K562 (cell line): ENCODE data around the gene ZNF318. TPM values are rescaled to one million over a fixed set of nuclear protein-coding genes. Genes with fewer than 3 reads are reported as not detected.

Source experiments
- ATAC-seq: fragments of 200-7000 bp; cut with Tn5 transposase; 3 replicates; pipeline ENCODE4 v1.9.1; 2020; ENCODE audit warnings: moderate library complexity
- BruUV-seq: library from RNA; stranded (reverse); fragments of 400-500 nt; replicated peaks from 2 replicates; lab custom pipeline; 2021; lab: Mats Ljungman, UMichigan
- CTCF ChIA-PET: fragments of 300-600 bp; formaldehyde crosslinking; extraction: SDS; loops from one replicate; lab custom pipeline; 2021; ENCODE audit warnings: low intra/inter-chr PET ratio; lab: Yijun Ruan, JAX
- POLR2A ChIA-PET: fragments of 300-600, 350-650 bp; sonication (Branson Sonifier 250); formaldehyde crosslinking; extraction: SDS; loops from one replicate; lab custom pipeline; 2021; ENCODE audit warnings: antibody characterized with exemption, inconsistent platforms; lab: Yijun Ruan, JAX
- DNase-seq, 4 experiments: peaks; one replicate each; pipeline versions ENCODE4 v3.0.0 to v3.0.0-alpha.2; 2011 to 2018; ENCODE audit warnings: low spot score in 3 of 4, mixed read lengths in 3 of 4; ENCODE audit errors: extremely low read depth in 1 of 4
- FAIRE-seq: peaks from 2 replicates; lab custom pipeline; 2011; peaks lifted over from hg19 to GRCh38; lab: Jason Lieb, UNC
- H2AFZ ChIP-seq: 2 replicates; pipeline ENCODE4 v1.6.0; 2011; ENCODE audit warnings: low read depth, low read length, control low read depth, inconsistent platforms
- H3K27ac ChIP-seq: fragments of 200-600 bp; 3 replicates; pipeline ENCODE4 v1.8.0; 2011; ENCODE audit warnings: low read depth, mild to moderate bottlenecking, control low read depth, inconsistent platforms, low read length, moderate library complexity, mixed read lengths; ENCODE audit errors: extremely low read depth
- H3K27me3 ChIP-seq, 2 experiments: fragments of 300-600 bp in 1 of 2; 2 replicates in 1 of 2; 3 replicates in 1 of 2; pipeline versions ENCODE4 v1.6.0 to v1.8.0; 2011; ENCODE audit warnings: inconsistent platforms in 2 of 2, low read length in 2 of 2, mild to moderate bottlenecking in 1 of 2, mixed read lengths in 1 of 2, moderate library complexity in 1 of 2; ENCODE audit not compliant: control insufficient read depth in 2 of 2, insufficient read depth in 2 of 2
- H3K36me3 ChIP-seq: fragments of 300-600 bp; 3 replicates; pipeline ENCODE4 v1.8.0; 2011; ENCODE audit warnings: mild to moderate bottlenecking, low read length, inconsistent platforms; ENCODE audit not compliant: control insufficient read depth, insufficient read depth
- H3K4me1 ChIP-seq, 2 experiments: fragments of 200-600 bp in 1 of 2; replicated peaks in 1 of 2; 2 replicates in 1 of 2; 3 replicates in 1 of 2; pipeline versions ENCODE4 v1.5.1 to v1.8.0; 2011; ENCODE audit warnings: inconsistent platforms in 2 of 2, low read length in 2 of 2, mild to moderate bottlenecking in 1 of 2, mixed read lengths in 1 of 2, moderate library complexity in 1 of 2; ENCODE audit not compliant: control insufficient read depth in 2 of 2, insufficient read depth in 2 of 2
- H3K4me2 ChIP-seq: 2 replicates; pipeline ENCODE4 v1.6.1; 2011; ENCODE audit warnings: low read length, control low read depth, inconsistent platforms, mixed read lengths; ENCODE audit not compliant: insufficient read depth
- H3K4me3 ChIP-seq: fragments of 200-600 bp; sonication (generic), shearing (Covaris generic); 2 replicates; pipeline ENCODE4 v1.5.1; 2016; ENCODE audit warnings: control low read depth, inconsistent platforms
- H3K79me2 ChIP-seq: fragments of 200-600 bp; 3 replicates; pipeline ENCODE4 v1.8.0; 2011; ENCODE audit warnings: low read length, inconsistent platforms; ENCODE audit not compliant: control insufficient read depth, insufficient read depth
- H3K9ac ChIP-seq, 2 experiments: 2 replicates each; pipeline versions ENCODE4 v1.6.0 to v1.6.1; 2011; ENCODE audit warnings: low read depth in 2 of 2, low read length in 2 of 2, control low read depth in 1 of 2, inconsistent platforms in 1 of 2, mild to moderate bottlenecking in 1 of 2, mixed read lengths in 1 of 2; ENCODE audit not compliant: insufficient read depth in 1 of 2
- H3K9me1 ChIP-seq: one replicate; pipeline ENCODE4 v1.6.0; 2011; ENCODE audit warnings: inconsistent platforms, mild to moderate bottlenecking, low read length, moderate library complexity; ENCODE audit not compliant: control insufficient read depth, insufficient read depth
- H3K9me3 ChIP-seq: replicated peaks from 2 replicates; pipeline ENCODE4 v1.5.1; 2011; ENCODE audit warnings: low read depth, low read length, inconsistent platforms; ENCODE audit not compliant: control insufficient read depth, insufficient read depth
- H4K20me1 ChIP-seq: replicated peaks from 2 replicates; pipeline ENCODE4 v1.6.1; 2011; ENCODE audit warnings: low read length, inconsistent platforms, mixed read lengths; ENCODE audit not compliant: control insufficient read depth, insufficient read depth
- HMG20A ChIP-seq: fragments of 450-650 bp; formaldehyde crosslinking; conservative IDR thresholded peaks from 2 replicates; pipeline ENCODE4 v1.4.0; 2020; ENCODE audit warnings: mild to moderate bottlenecking, mixed read lengths
- SLC30A9 ChIP-seq: fragments of 250-450 bp; sonication (Bioruptor Pico); IDR thresholded peaks from 2 replicates; pipeline ENCODE4 v1.8.0; 2022; ENCODE audit warnings: mild to moderate bottlenecking, moderate library complexity
- SMARCA4 ChIP-seq: fragments of 450-650 bp; IDR thresholded peaks from 2 replicates; pipeline ENCODE4 v1.6.1; 2016
- ZFX ChIP-seq: sonication (generic); formaldehyde crosslinking; IDR thresholded peaks from 2 replicates; pipeline ENCODE4 v1.8.0; 2022; ENCODE audit warnings: mild to moderate bottlenecking, missing genetic modification reagents, moderate library complexity
- ZNF165 ChIP-seq: fragments of 250-450 bp; sonication (Bioruptor Pico); IDR thresholded peaks from 2 replicates; pipeline ENCODE4 v1.4.0; 2020; ENCODE audit warnings: borderline replicate concordance
- ZNF696 ChIP-seq: fragments of 250-450 bp; sonication (Bioruptor Pico); conservative IDR thresholded peaks from 2 replicates; pipeline ENCODE4 v1.4.0; 2020; ENCODE audit warnings: mild to moderate bottlenecking, moderate library complexity
- in situ Hi-C: fragments of 300-500 bp; cut with MboI; formaldehyde crosslinking; loops from 4 replicates; pipeline ENCODE4 v1.15.0; 2018; ENCODE audit warnings: inconsistent platforms, mixed read lengths
- intact Hi-C: fragments of 100-400 bp; cut with micrococcal nuclease; formaldehyde crosslinking; loops from 2 replicates; pipeline ENCODE4 v1.14.2; 2022
- polyA plus RNA-seq, 8 experiments: library from polyadenylated mRNA; depleted of rRNA in 4 of 8; stranded (reverse) in 5 of 8; unstranded in 3 of 8; fragments of >200 nt; fragmentation: Nextera tagmentation in 2 of 8; fragmentation: Illumina TruSeq in 1 of 8; extraction: Ambion mirVana in 2 of 8; extraction: Trizol in 1 of 8; gene quantifications; 2 replicates each; pipeline versions ENCODE4 v1.2.1 to v1.2.3, GENCODE V29; 2011 to 2014; ENCODE audit warnings: inconsistent platforms in 1 of 8, missing spikeins in 1 of 8
- total RNA-seq, 7 experiments: library from RNA; depleted of rRNA in 6 of 7; stranded (reverse); fragments of >200 nt in 6 of 7; fragmentation: Illumina TruSeq in 2 of 7; extraction: Trizol in 2 of 7; gene quantifications; 2 replicates each; pipeline versions ENCODE4 v1.2.1 to v1.2.3, GENCODE V29; 2011 to 2021; ENCODE audit warnings: low replicate concordance in 1 of 7
- TF ChIP-seq, protein P1 (sequence below): IDR thresholded peaks from 2 replicates; pipeline ENCODE4 v1.6.1; 2016; ENCODE audit warnings: missing genetic modification characterization, missing compliant biosample characterization
- TF ChIP-seq, protein P2 (sequence below), 3 experiments: fragments of 200-800 bp in 1 of 3; sonication (Bioruptor generic) in 1 of 3; sonication (generic) in 1 of 3; formaldehyde crosslinking in 1 of 3; IDR thresholded peaks; 2 replicates each; pipeline versions ENCODE4 v1.6.1 to v1.8.0; 2016 to 2022; ENCODE audit warnings: mild to moderate bottlenecking in 2 of 3, missing compliant biosample characterization in 2 of 3, missing genetic modification characterization in 2 of 3, missing genetic modification reagents in 1 of 3
- TF ChIP-seq, protein P3 (sequence below), 2 experiments: fragments of 450-650 bp; formaldehyde crosslinking in 1 of 2; IDR thresholded peaks; 2 replicates each; pipeline versions ENCODE4 v1.4.0 to v1.6.1; 2014 to 2020; ENCODE audit warnings: mild to moderate bottlenecking in 2 of 2, borderline replicate concordance in 1 of 2, low read depth in 1 of 2

ZNF318 gene
- total and polyA plus RNA-seq, 9 of the 15 experiments (the other 6 are each of a cell fraction or from before 2014, with no cell fraction given) = 3.2 to 19.0 (median 9.2) TPM

DNA sequence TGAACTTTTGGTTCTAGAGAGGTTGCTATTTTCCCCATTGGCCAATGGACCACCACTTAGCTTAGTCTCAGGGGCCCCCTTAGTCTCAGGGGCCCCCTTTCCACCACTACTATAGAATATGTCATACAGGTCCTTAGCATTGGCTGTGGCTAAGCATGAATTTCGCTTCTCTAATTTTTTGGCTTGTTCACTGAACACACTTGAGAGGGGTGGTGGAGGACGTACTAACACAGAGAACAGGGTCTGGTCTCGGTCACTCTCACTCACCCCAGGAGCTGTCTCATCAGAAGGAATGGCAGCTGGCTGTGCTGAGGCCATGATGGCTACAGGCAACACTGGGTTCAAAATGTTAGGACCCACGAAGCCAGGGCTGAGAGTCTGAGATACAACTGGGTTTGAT lies 30.3 kb downstream of the ZNF318 start (continued):
- TF ChIP-seq, protein P1, sequence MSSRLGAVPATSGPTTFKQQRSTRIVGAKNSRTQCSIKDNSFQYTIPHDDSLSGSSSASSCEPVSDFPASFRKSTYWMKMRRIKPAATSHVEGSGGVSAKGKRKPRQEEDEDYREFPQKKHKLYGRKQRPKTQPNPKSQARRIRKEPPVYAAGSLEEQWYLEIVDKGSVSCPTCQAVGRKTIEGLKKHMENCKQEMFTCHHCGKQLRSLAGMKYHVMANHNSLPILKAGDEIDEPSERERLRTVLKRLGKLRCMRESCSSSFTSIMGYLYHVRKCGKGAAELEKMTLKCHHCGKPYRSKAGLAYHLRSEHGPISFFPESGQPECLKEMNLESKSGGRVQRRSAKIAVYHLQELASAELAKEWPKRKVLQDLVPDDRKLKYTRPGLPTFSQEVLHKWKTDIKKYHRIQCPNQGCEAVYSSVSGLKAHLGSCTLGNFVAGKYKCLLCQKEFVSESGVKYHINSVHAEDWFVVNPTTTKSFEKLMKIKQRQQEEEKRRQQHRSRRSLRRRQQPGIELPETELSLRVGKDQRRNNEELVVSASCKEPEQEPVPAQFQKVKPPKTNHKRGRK (tag) = no peak
- TF ChIP-seq ZNF696 (CRISPR knock-in tag) = no peak

DNA sequence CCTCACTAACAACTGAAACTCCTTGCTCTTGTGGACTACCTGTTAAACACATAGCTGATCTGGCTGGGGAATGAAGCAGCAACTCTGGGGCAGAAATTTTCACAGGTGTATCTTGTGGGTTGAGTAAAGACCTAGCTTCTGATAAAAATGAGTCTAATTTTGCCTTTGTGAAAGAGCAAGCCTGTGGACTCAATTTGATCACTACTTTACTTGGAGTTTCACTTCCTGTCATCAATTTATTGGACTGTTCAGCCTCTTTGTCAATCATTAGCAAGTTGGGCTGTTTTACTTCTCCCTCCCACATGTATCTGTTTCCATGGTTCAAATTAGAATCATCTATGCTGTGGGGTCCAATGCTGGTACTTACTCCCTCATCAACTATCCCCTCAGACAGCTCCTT lies 31.2 kb downstream of the ZNF318 start:
- Histone ChIP-seq H3K4me1 (peaks cover 0 to 2% of the 10 kb centered on the region in 2 experiments; a peak in 1 of 5 replicates), H3K9me3 (no peaks in the 10 kb centered on the region), H2AFZ (no peak overlapping the region), H3K27ac (no peak overlapping the region), H3K36me3 (peaks cover 47% of the 10 kb centered on the region), H3K9me1 (no peaks in the 10 kb centered on the region), H3K4me3 (no peak overlapping the region), H3K79me2 (no peaks in the 10 kb centered on the region), H4K20me1 (no peaks in the 10 kb centered on the region; the same call in 1 of the 2 replicates), H3K27me3 (no peaks in the 10 kb centered on the region), H3K4me2 (no peak overlapping the region), H3K9ac (no peak overlapping the region)
- POLR2A ChIA-PET = interaction anchor here (1.0 to 2.2 kb wide), 7 partner anchors 9 to 69 kb away, joined by 3 to 6 read pairs (median 3); no protein-coding TSS in a partner anchor
- no peak for ATAC-seq
- BruUV-seq = TSS peak; percentile 26
- intact Hi-C loops (no loop called here), in situ Hi-C loops (no loop called here)
- DNase-seq = no peak
- FAIRE-seq = no peak
- CTCF ChIA-PET = no interaction called here
- TF ChIP-seq SLC30A9 (CRISPR knock-in tag) (no peak), ZNF165 (no peak), HMG20A (CRISPR knock-in tag) (no peak), ZFX (CRISPR knock-in tag) (no peak), SMARCA4 (no peak)
- TF ChIP-seq, protein P2, sequence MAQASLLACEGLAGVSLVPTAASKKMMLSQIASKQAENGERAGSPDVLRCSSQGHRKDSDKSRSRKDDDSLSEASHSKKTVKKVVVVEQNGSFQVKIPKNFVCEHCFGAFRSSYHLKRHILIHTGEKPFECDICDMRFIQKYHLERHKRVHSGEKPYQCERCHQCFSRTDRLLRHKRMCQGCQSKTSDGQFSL (CRISPR knock-in tag; IDR thresholded peaks at IDR 0.05) = no peak
- TF ChIP-seq, protein P2 (tag; IDR thresholded peaks at IDR 0.05) = no peak
- TF ChIP-seq, protein P3, sequence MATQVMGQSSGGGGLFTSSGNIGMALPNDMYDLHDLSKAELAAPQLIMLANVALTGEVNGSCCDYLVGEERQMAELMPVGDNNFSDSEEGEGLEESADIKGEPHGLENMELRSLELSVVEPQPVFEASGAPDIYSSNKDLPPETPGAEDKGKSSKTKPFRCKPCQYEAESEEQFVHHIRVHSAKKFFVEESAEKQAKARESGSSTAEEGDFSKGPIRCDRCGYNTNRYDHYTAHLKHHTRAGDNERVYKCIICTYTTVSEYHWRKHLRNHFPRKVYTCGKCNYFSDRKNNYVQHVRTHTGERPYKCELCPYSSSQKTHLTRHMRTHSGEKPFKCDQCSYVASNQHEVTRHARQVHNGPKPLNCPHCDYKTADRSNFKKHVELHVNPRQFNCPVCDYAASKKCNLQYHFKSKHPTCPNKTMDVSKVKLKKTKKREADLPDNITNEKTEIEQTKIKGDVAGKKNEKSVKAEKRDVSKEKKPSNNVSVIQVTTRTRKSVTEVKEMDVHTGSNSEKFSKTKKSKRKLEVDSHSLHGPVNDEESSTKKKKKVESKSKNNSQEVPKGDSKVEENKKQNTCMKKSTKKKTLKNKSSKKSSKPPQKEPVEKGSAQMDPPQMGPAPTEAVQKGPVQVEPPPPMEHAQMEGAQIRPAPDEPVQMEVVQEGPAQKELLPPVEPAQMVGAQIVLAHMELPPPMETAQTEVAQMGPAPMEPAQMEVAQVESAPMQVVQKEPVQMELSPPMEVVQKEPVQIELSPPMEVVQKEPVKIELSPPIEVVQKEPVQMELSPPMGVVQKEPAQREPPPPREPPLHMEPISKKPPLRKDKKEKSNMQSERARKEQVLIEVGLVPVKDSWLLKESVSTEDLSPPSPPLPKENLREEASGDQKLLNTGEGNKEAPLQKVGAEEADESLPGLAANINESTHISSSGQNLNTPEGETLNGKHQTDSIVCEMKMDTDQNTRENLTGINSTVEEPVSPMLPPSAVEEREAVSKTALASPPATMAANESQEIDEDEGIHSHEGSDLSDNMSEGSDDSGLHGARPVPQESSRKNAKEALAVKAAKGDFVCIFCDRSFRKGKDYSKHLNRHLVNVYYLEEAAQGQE (IDR thresholded peaks at IDR 0.05; ENCODE audit: borderline replicate concordance) = no peak
- TF ChIP-seq, protein P3 (CRISPR knock-in tag; IDR thresholded peaks at IDR 0.05; ENCODE audit: low read depth) = no peak
